ENCODE data around the gene KDM4C. TPM values are rescaled to one million over a fixed set of nuclear protein-coding genes. Genes with fewer than 3 reads are reported as not detected.

KDM4C gene
- total and polyA plus RNA-seq, 2 of the 4 experiments (the other 2 are of a cell fraction): 11.8 to 23.8 TPM

DNA sequence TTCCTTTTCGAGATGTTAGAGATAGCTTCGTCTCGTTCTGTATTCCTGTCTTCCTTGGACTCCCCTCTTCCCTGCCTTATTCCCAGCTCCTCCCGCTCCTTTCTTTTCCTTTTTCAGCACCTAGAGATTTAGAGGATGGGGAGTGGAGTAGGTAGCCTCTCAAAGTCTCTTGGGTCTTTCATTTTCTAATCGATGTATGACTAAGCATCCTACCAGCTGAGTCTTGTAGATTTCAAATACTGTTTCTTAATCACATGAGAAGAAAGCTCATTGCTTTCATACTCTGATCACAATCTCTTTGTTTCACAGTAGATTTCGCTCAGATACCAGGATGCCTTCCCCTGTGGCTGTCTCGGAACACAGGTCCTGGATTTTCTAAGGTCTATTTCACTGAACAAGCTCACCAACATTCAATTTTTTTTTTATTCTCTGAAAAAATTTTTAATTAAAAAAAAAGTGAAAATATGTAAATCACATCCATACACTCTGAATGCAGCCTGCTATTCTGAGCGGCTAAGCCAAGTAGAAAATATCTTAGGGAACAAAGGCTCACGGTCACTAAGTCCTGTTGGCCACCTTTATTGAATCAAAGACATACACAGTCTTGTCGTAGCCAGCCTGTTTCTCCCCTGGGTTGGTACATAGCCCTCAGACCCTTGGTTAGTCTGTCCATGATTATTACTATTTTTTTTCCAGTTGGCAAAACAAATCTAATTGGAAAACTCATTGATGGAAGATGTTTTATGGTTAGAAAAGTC lies 413.8 kb downstream of the KDM4C start:
- no peak overlapping the region for H2BK5ac ChIP-seq (ENCODE audit: low read depth, low read length, poor library complexity, severe bottlenecking)
- no peak overlapping the region for H3K56ac ChIP-seq (ENCODE audit: extremely low read depth, insufficient read depth, low read length)
- no peak overlapping the region for H3K4me3 ChIP-seq (ENCODE audit: insufficient read depth, low read depth, low read length)
- no peak overlapping the region for H2AK5ac ChIP-seq (ENCODE audit: low read depth, low read length)
- no peaks in the 10 kb centered on the region for H3K27me3 ChIP-seq (ENCODE audit: control insufficient read depth, insufficient read depth, low read length)
- no peak overlapping the region for H4K8ac ChIP-seq (ENCODE audit: low read depth in 2 of 2, low read length in 2 of 2)
- dilution Hi-C loops (cut with HindIII; ENCODE audit: low sequenced_read_pairs, unreplicated experiment): no loop called here
- H3K9ac ChIP-seq (ENCODE audit: low read depth, low read length): no peak overlapping the region
- H3K9me1 ChIP-seq (ENCODE audit: insufficient read depth, low read length): peaks cover 4% of the 10 kb centered on the region; the same call in 1 of the 2 replicates
- ATAC-seq (ENCODE audit: low read depth) (no peak), DNase-seq (no peak)
- H2BK20ac ChIP-seq (ENCODE audit: low read depth, low read length): no peak overlapping the region
- no peaks in the 10 kb centered on the region for H4K20me1 ChIP-seq (ENCODE audit: insufficient read depth, low read length)
- no peak overlapping the region for H2AK9ac ChIP-seq (replicated peaks; ENCODE audit: low read depth, low read length, poor library complexity)
- peaks cover 2% of the 10 kb centered on the region; the same call in 1 of the 2 replicates for H3K36me3 ChIP-seq (ENCODE audit: control insufficient read depth, insufficient read depth, low read length)
- in situ Hi-C loops (cut with MboI; ENCODE audit: low sequenced_read_pairs): no loop called here
- no peak overlapping the region for H3K14ac ChIP-seq (replicated peaks; ENCODE audit: low read depth, low read length)
- no peak overlapping the region for H4K91ac ChIP-seq (ENCODE audit: insufficient read depth, low read depth, low read length)
- H3K4ac ChIP-seq (ENCODE audit: low read depth, low read length): no peak overlapping the region
- no peak overlapping the region for H3K18ac ChIP-seq (ENCODE audit: low read depth, low read length)
- ChIA-PET POLR2A (ENCODE audit: unreplicated experiment) (no interaction called here), CTCF (interaction anchor here (1.1 to 1.5 kb wide), 2 partner anchors 114 to 119 kb away, joined by 3 to 5 read pairs; no protein-coding TSS in a partner anchor)
- H2BK120ac ChIP-seq (ENCODE audit: low read depth, low read length): no peak overlapping the region
- H4K5ac ChIP-seq (ENCODE audit: low read depth, low read length): no peak overlapping the region
- no TSS peak for BruUV-seq (replicated peaks)
- WGBS, 2 experiments (ENCODE audit: extremely low coverage in 2 of 2, insufficient read length in 1 of 2): 80% methylated on average over 1 of the region's 10 CpGs; no CpG with 5 or more reads in 1 of the 2 experiments
- intact Hi-C loops (cut with micrococcal nuclease): no loop called here
- peaks cover 2% of the 10 kb centered on the region; the same call in 1 of the 2 replicates for H3K4me1 ChIP-seq (ENCODE audit: control insufficient read depth, insufficient read depth, low read length)
- H2AFZ ChIP-seq (replicated peaks; ENCODE audit: low read length, poor library complexity): no peak overlapping the region
- no peak overlapping the region for H3K23ac ChIP-seq (ENCODE audit: low read depth, low read length)
- H3K9me3 ChIP-seq (ENCODE audit: control insufficient read depth, insufficient read depth, low read length): no peaks in the 10 kb centered on the region
- H3K4me2 ChIP-seq (ENCODE audit: low read depth, low read length): no peak overlapping the region
- H2BK15ac ChIP-seq (ENCODE audit: low read depth, low read length): no peak overlapping the region
- no peak overlapping the region for H3K27ac ChIP-seq (ENCODE audit: insufficient read depth, low read length)
- no peaks in the 10 kb centered on the region for H3K79me1 ChIP-seq (ENCODE audit: low read depth in 1 of 2, low read length in 2 of 2)
- TF ChIP-seq MAFK (IDR thresholded peaks at IDR 0.05; ENCODE audit: low read depth, low read length) (no peak), RFX5 (IDR thresholded peaks at IDR 0.05; ENCODE audit: low read depth, low read length) (no peak), RAD21 (IDR thresholded peaks at IDR 0.05; ENCODE audit: low read length) (no peak), MAZ (IDR thresholded peaks at IDR 0.05; ENCODE audit: borderline replicate concordance, low read depth, low read length) (no peak), POLR2A (IDR thresholded peaks at IDR 0.05; ENCODE audit: low read depth, low read length) (no peak), CHD1 (IDR thresholded peaks at IDR 0.05; ENCODE audit: low read depth, low read length) (no peak), MXI1 (IDR thresholded peaks at IDR 0.05; ENCODE audit: borderline replicate concordance, low read depth, low read length) (no peak), FOS (IDR thresholded peaks at IDR 0.05; ENCODE audit: low read depth, low read length) (no peak), NFE2L2 (IDR thresholded peaks at IDR 0.05; ENCODE audit: low read depth, low read length) (no peak), RCOR1 (IDR thresholded peaks at IDR 0.05; ENCODE audit: insufficient replicate concordance, low read length) (no peak), CEBPB (IDR thresholded peaks at IDR 0.05; ENCODE audit: low read depth, low read length) (no peak), BHLHE40 (IDR thresholded peaks at IDR 0.05; ENCODE audit: low read depth, low read length) (no peak)
- TF ChIP-seq, protein P1, sequence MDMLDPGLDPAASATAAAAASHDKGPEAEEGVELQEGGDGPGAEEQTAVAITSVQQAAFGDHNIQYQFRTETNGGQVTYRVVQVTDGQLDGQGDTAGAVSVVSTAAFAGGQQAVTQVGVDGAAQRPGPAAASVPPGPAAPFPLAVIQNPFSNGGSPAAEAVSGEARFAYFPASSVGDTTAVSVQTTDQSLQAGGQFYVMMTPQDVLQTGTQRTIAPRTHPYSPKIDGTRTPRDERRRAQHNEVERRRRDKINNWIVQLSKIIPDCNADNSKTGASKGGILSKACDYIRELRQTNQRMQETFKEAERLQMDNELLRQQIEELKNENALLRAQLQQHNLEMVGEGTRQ (IDR thresholded peaks at IDR 0.05; ENCODE audit: low read depth, low read length): no peak
- TF ChIP-seq, protein P2, sequence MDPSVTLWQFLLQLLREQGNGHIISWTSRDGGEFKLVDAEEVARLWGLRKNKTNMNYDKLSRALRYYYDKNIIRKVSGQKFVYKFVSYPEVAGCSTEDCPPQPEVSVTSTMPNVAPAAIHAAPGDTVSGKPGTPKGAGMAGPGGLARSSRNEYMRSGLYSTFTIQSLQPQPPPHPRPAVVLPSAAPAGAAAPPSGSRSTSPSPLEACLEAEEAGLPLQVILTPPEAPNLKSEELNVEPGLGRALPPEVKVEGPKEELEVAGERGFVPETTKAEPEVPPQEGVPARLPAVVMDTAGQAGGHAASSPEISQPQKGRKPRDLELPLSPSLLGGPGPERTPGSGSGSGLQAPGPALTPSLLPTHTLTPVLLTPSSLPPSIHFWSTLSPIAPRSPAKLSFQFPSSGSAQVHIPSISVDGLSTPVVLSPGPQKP (IDR thresholded peaks at IDR 0.05; ENCODE audit: borderline replicate concordance, low read depth, low read length): no peak
- TF ChIP-seq, protein P3, sequence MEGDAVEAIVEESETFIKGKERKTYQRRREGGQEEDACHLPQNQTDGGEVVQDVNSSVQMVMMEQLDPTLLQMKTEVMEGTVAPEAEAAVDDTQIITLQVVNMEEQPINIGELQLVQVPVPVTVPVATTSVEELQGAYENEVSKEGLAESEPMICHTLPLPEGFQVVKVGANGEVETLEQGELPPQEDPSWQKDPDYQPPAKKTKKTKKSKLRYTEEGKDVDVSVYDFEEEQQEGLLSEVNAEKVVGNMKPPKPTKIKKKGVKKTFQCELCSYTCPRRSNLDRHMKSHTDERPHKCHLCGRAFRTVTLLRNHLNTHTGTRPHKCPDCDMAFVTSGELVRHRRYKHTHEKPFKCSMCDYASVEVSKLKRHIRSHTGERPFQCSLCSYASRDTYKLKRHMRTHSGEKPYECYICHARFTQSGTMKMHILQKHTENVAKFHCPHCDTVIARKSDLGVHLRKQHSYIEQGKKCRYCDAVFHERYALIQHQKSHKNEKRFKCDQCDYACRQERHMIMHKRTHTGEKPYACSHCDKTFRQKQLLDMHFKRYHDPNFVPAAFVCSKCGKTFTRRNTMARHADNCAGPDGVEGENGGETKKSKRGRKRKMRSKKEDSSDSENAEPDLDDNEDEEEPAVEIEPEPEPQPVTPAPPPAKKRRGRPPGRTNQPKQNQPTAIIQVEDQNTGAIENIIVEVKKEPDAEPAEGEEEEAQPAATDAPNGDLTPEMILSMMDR (conservative IDR thresholded peaks at IDR 0.05; ENCODE audit: low read depth, low read length): no peak
